ENCODE measurements around the gene SLC9A7. TPM values are rescaled to one million over a fixed set of nuclear protein-coding genes. Genes with fewer than 3 reads are reported as not detected.
A peak's percentile ranks its signal among the peaks of the same experiment; 100 is the strongest.

Gene SLC9A7
- total and polyA plus RNA-seq, 8 donors, result 0.29 to 25.6 (median 9.1) TPM

DNA sequence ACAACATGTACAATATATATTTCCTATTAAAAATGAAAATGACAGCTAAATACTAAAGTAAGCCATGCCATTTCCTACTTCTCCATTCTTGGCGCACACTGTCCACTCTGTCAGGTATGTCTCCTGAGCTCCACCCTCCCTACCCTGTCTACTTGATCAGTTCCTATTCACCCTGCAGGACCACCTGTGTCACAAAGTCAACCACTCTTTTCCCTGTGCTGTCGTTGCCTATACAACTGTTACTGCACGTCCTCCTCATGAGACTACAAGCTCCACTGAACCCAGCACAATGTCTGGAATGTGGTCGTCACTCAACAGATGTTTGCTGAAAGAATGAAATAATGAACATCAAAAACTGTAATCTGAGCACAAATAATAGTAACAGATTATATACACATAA lies 54.9 kb downstream of the SLC9A7 start:
- TF ChIP-seq EP300 (IDR thresholded peaks at IDR 0.05) (no peak), POLR2AphosphoS5 (IDR thresholded peaks at IDR 0.05) (no peak), POLR2A (IDR thresholded peaks at IDR 0.05) (no peak)
- TF ChIP-seq, protein P1, sequence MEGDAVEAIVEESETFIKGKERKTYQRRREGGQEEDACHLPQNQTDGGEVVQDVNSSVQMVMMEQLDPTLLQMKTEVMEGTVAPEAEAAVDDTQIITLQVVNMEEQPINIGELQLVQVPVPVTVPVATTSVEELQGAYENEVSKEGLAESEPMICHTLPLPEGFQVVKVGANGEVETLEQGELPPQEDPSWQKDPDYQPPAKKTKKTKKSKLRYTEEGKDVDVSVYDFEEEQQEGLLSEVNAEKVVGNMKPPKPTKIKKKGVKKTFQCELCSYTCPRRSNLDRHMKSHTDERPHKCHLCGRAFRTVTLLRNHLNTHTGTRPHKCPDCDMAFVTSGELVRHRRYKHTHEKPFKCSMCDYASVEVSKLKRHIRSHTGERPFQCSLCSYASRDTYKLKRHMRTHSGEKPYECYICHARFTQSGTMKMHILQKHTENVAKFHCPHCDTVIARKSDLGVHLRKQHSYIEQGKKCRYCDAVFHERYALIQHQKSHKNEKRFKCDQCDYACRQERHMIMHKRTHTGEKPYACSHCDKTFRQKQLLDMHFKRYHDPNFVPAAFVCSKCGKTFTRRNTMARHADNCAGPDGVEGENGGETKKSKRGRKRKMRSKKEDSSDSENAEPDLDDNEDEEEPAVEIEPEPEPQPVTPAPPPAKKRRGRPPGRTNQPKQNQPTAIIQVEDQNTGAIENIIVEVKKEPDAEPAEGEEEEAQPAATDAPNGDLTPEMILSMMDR (IDR thresholded peaks at IDR 0.05), result no peak
- DNase-seq, result peak in 1 of 2 donors; percentile 6
- intact Hi-C loops (cut with DNase I; ENCODE audit: low total_unique reads), result no loop called here
- H3K27me3 ChIP-seq, result peaks cover 0 to 5% (median 0%) of the 10 kb centered on the region in 3 donors
- H3K4me1 ChIP-seq, result no peaks in the 10 kb centered on the region
- H3K4me3 ChIP-seq, result no peak overlapping the region
- WGBS, 5 donors, result 53 to 73% (median 59%) methylated on average over 4 of the region's 4 CpGs
- H3K36me3 ChIP-seq, result no peaks in the 10 kb centered on the region
- no peak overlapping the region for H3K27ac ChIP-seq
- H3K9me3 ChIP-seq, result no peaks in the 10 kb centered on the region

- 70 to 94% (median 87%) methylated on average over 3 of the region's 3 CpGs for WGBS, 5 donors
- no peak overlapping the region for H3K4me3 ChIP-seq
- TF ChIP-seq POLR2AphosphoS5 (IDR thresholded peaks at IDR 0.05), result no peak
- TF ChIP-seq POLR2A (IDR thresholded peaks at IDR 0.05), result no peak
- TF ChIP-seq, protein P1 (IDR thresholded peaks at IDR 0.05), result no peak
- TF ChIP-seq EP300 (IDR thresholded peaks at IDR 0.05), result no peak
- no peaks in the 10 kb centered on the region for H3K36me3 ChIP-seq
- H3K27me3 ChIP-seq, result no peaks in the 10 kb centered on the region
- H3K9me3 ChIP-seq, result no peaks in the 10 kb centered on the region
- no peaks in the 10 kb centered on the region for H3K4me1 ChIP-seq
- intact Hi-C loops (cut with DNase I; ENCODE audit: low total_unique reads), result no loop called here
- no peak for DNase-seq
- no peak overlapping the region for H3K27ac ChIP-seq
Measured at GRCh38 chrX:46698691-46699090, 60.2 kb downstream of the SLC9A7 start.

- intact Hi-C loops (cut with DNase I; ENCODE audit: low total_unique reads), result no loop called here
- no peak for DNase-seq
- H3K36me3 ChIP-seq, result no peaks in the 10 kb centered on the region
- H3K27me3 ChIP-seq, result no peaks in the 10 kb centered on the region
- H3K9me3 ChIP-seq, result no peaks in the 10 kb centered on the region
- no peak overlapping the region for H3K4me3 ChIP-seq
- WGBS, 5 donors, result 57 to 100% (median 83%) methylated on average over 1 of the region's 1 CpG
- no peak overlapping the region for H3K27ac ChIP-seq
- no peaks in the 10 kb centered on the region for H3K4me1 ChIP-seq
- TF ChIP-seq, protein P1 (IDR thresholded peaks at IDR 0.05), result no peak
- TF ChIP-seq POLR2A (IDR thresholded peaks at IDR 0.05) (no peak), EP300 (IDR thresholded peaks at IDR 0.05) (no peak), POLR2AphosphoS5 (IDR thresholded peaks at IDR 0.05) (no peak)
Measured at GRCh38 chrX:46695491-46695890, 63.4 kb downstream of the SLC9A7 start.

GRCh38 chrX:46694549-46694948 lies 64.4 kb downstream of the SLC9A7 start:
- DNase-seq, result no peak
- intact Hi-C loops (cut with DNase I; ENCODE audit: low total_unique reads), result no loop called here
- WGBS, 5 donors, result 68 to 93% (median 87%) methylated on average over 2 of the region's 2 CpGs
- Histone ChIP-seq H3K4me3 (no peak overlapping the region), H3K27me3 (no peaks in the 10 kb centered on the region), H3K27ac (no peak overlapping the region), H3K4me1 (no peaks in the 10 kb centered on the region), H3K9me3 (no peaks in the 10 kb centered on the region), H3K36me3 (no peaks in the 10 kb centered on the region)
- TF ChIP-seq EP300 (IDR thresholded peaks at IDR 0.05), result no peak
- TF ChIP-seq, protein P1 (IDR thresholded peaks at IDR 0.05), result no peak
- no peak for TF ChIP-seq POLR2A (IDR thresholded peaks at IDR 0.05)
- TF ChIP-seq POLR2AphosphoS5 (IDR thresholded peaks at IDR 0.05), result no peak
